LNCaP clone FGC (cell line): ENCODE results near the gene THAP4.

ENCODE experiments used
- DNase-seq: peaks from one replicate; pipeline ENCODE4 v3.0.0-alpha.2; 2011; ENCODE audit warnings: low read depth
- H3K4me3 ChIP-seq: 2 replicates; pipeline ENCODE4 v1.5.1; 2011; ENCODE audit warnings: mild to moderate bottlenecking, low read depth, low read length, control low read depth
- CTCF ChIP-seq: IDR thresholded peaks from 2 replicates; pipeline ENCODE4 v1.5.1; 2012; ENCODE audit warnings: mild to moderate bottlenecking; ENCODE audit not compliant: control insufficient read depth, insufficient read depth; ENCODE audit errors: extremely low read depth

The THAP4 gene

GRCh38 chr2:241601841-241602240 lies 35.1 kb downstream of the THAP4 start:
- H3K4me3 ChIP-seq = no peak overlapping the region
- DNase-seq = no peak
- no peak for TF ChIP-seq CTCF

GRCh38 chr2:241599615-241600014 lies 37.3 kb downstream of the THAP4 start:
- TF ChIP-seq CTCF = no peak
- H3K4me3 ChIP-seq = no peak overlapping the region
- DNase-seq = no peak

GRCh38 chr2:241598487-241598886 lies 38.5 kb downstream of the THAP4 start:
- peak; percentile 78 for TF ChIP-seq CTCF
- DNase-seq = peak; percentile 23
- H3K4me3 ChIP-seq = no peak overlapping the region

- DNase-seq = no peak
- no peak overlapping the region for H3K4me3 ChIP-seq
- no peak for TF ChIP-seq CTCF
These were observed 38.9 kb downstream of the THAP4 start for GRCh38 chr2:241598061-241598460.

- no peak for TF ChIP-seq CTCF
- H3K4me3 ChIP-seq = no peak overlapping the region
These were observed 39.4 kb downstream of the THAP4 start for GRCh38 chr2:241597561-241597960.

GRCh38 chr2:241595600-241596140 lies 41.3 kb downstream of the THAP4 start:
- H3K4me3 ChIP-seq = no peak overlapping the region
- peak; percentile 27; the same call in 1 of the 2 replicates for TF ChIP-seq CTCF
- DNase-seq = no peak

More at GRCh38 chr2:241597561-241597960, 39.4 kb downstream of the THAP4 start:
- DNase-seq = no peak

GRCh38 chr2:241593271-241593670 lies 43.7 kb downstream of the THAP4 start:
- no peak for DNase-seq
- TF ChIP-seq CTCF = no peak
- no peak overlapping the region for H3K4me3 ChIP-seq
